Stomach (tissue), 9 donors: Measurements from ENCODE around the gene SPPL2C. TPM values are rescaled to one million over a fixed set of nuclear protein-coding genes. Genes with fewer than 3 reads are reported as not detected.

Source experiments
- DNase-seq, 2 donors: peaks; one replicate each; pipeline versions ENCODE4 v3.0.0 to v3.0.0-alpha.2; 2013 to 2019
- H3K27ac ChIP-seq, 5 donors: fragments of 200-600 bp in 4 of 5; sonication (generic) in 4 of 5; one replicate each; pipeline ENCODE4 v1.5.1; 2013 to 2019; ENCODE audit warnings: mild to moderate bottlenecking in 1 of 5, moderate library complexity in 1 of 5
- H3K27me3 ChIP-seq, 3 donors: fragments of 200-600 bp; sonication (generic); one replicate each; pipeline ENCODE4 v1.5.1; 2017 to 2019; ENCODE audit warnings: mixed run types in 1 of 3
- H3K36me3 ChIP-seq, 4 donors: fragments of 200-600 bp; sonication (generic); 1 replicate in 3 of 4; 2 replicates in 1 of 4; pipeline ENCODE4 v1.5.1; 2016 to 2019
- H3K4me1 ChIP-seq, 4 donors: fragments of 200-600 bp; sonication (generic); one replicate each; pipeline ENCODE4 v1.5.1; 2016 to 2019
- H3K4me3 ChIP-seq, 4 donors: fragments of 200-600 bp; sonication (generic) in 3 of 4; one replicate each; pipeline ENCODE4 v1.5.1; 2016 to 2019; ENCODE audit warnings: mild to moderate bottlenecking in 1 of 4
- H3K9me3 ChIP-seq, 4 donors: fragments of 200-600 bp; sonication (generic); one replicate each; pipeline ENCODE4 v1.5.1; 2016 to 2019
- EP300 ChIP-seq: sonication (generic); formaldehyde crosslinking; IDR thresholded peaks from one replicate; pipeline ENCODE4 v1.6.1; 2017; ENCODE audit warnings: antibody characterized with exemption
- POLR2A ChIP-seq, 4 donors: fragments of 450-650 bp; IDR thresholded peaks; one replicate each; pipeline ENCODE4 v1.6.1; 2016; ENCODE audit warnings: antibody characterized with exemption in 4 of 4, control low read depth in 2 of 4, mild to moderate bottlenecking in 1 of 4, moderate library complexity in 1 of 4
- POLR2AphosphoS5 ChIP-seq, 3 donors: sonication (generic); formaldehyde crosslinking; IDR thresholded peaks; one replicate each; pipeline ENCODE4 v1.6.1; 2016; ENCODE audit warnings: antibody characterized with exemption in 3 of 3
- WGBS, 5 donors: extraction: QIAGEN DNeasy Blood & Tissue Kit in 3 of 5; methylation state at CpG; one replicate each; pipeline versions ENCODE4 v1.1.5 to v1.1.7; 2013 to 2018; 5-methylcytosine and 5-hydroxymethylcytosine counted together
- intact Hi-C: fragments of 100-400 bp; cut with DNase I; formaldehyde crosslinking; loops from one replicate; pipeline ENCODE4 v1.15.1; 2023; ENCODE audit warnings: low total_unique reads
- polyA plus RNA-seq, 3 donors: library from polyadenylated mRNA; stranded (reverse); fragments of 200-250 nt; gene quantifications; one replicate each; pipeline ENCODE4 v1.2.3, GENCODE V29; 2013
- total RNA-seq, 5 donors: library from RNA; depleted of rRNA; stranded (reverse); fragments of >200 nt; gene quantifications; one replicate each; pipeline versions ENCODE4 v1.1.0 to v1.2.3, GENCODE V29; 2014 to 2016
- TF ChIP-seq, protein P1 (sequence below), 7 experiments: fragments of 450-650 bp in 4 of 7; fragments of 200-600 bp in 3 of 7; sonication (generic) in 3 of 7; IDR thresholded peaks; one replicate each; pipeline ENCODE4 v1.5.1; 2016 to 2019; ENCODE audit warnings: antibody characterized with exemption in 7 of 7, control low read depth in 2 of 7, mild to moderate bottlenecking in 1 of 7
- donor health status: healthy with polysubstance abuse.
- donor health status: Bipolar disorder and iron deficiency.
- donor health status: healthy.

The SPPL2C gene
- total and polyA plus RNA-seq, 8 donors, result not detected

GRCh38 chr17:45815752-45816151, 28.9 kb upstream of the SPPL2C start:
- WGBS, 5 donors, result 82 to 88% (median 86%) methylated on average over 6 of the region's 6 CpGs
- no peak overlapping the region for H3K4me3 ChIP-seq
- no peak for TF ChIP-seq EP300
- TF ChIP-seq, protein P1, sequence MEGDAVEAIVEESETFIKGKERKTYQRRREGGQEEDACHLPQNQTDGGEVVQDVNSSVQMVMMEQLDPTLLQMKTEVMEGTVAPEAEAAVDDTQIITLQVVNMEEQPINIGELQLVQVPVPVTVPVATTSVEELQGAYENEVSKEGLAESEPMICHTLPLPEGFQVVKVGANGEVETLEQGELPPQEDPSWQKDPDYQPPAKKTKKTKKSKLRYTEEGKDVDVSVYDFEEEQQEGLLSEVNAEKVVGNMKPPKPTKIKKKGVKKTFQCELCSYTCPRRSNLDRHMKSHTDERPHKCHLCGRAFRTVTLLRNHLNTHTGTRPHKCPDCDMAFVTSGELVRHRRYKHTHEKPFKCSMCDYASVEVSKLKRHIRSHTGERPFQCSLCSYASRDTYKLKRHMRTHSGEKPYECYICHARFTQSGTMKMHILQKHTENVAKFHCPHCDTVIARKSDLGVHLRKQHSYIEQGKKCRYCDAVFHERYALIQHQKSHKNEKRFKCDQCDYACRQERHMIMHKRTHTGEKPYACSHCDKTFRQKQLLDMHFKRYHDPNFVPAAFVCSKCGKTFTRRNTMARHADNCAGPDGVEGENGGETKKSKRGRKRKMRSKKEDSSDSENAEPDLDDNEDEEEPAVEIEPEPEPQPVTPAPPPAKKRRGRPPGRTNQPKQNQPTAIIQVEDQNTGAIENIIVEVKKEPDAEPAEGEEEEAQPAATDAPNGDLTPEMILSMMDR (IDR thresholded peaks at IDR 0.05), result no peak
- TF ChIP-seq POLR2A (IDR thresholded peaks at IDR 0.05), result no peak
- no peak for TF ChIP-seq POLR2AphosphoS5 (IDR thresholded peaks at IDR 0.05)
- intact Hi-C loops, result no loop called here
- no peaks in the 10 kb centered on the region for H3K4me1 ChIP-seq
- peaks cover 0 to 45% (median 19%) of the 10 kb centered on the region in 3 donors for H3K27me3 ChIP-seq
- DNase-seq, result no peak
- no peaks in the 10 kb centered on the region for H3K9me3 ChIP-seq
- no peaks in the 10 kb centered on the region for H3K36me3 ChIP-seq
- no peak overlapping the region for H3K27ac ChIP-seq

DNA sequence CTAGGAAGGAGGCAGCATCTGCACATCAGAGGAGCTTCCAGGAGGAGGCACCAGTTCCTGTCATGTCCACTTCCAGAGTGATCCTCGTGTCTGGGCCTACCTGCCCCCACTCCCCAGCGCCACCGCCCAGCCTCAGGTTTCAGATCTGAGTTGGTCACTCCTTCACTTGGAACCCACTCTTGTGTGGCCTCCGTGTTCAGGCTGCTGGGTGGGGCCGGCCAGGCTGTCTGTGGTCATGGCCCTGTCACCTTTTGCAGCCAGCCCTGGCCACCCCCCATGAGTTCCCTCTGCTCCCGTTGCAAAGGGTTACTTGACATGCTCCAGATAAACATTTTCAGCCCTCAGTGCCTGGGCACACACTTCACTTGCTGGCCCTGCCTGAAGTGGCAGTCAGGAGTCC, 26.6 kb upstream of the SPPL2C start:
- TF ChIP-seq POLR2A (IDR thresholded peaks at IDR 0.05), result no peak
- no peak for TF ChIP-seq POLR2AphosphoS5 (IDR thresholded peaks at IDR 0.05)
- no peak for TF ChIP-seq EP300
- TF ChIP-seq, protein P1 (IDR thresholded peaks at IDR 0.05), result no peak
- no peak for DNase-seq
- no peak overlapping the region for H3K4me3 ChIP-seq
- intact Hi-C loops, result no loop called here
- H3K9me3 ChIP-seq, result no peaks in the 10 kb centered on the region
- H3K27ac ChIP-seq, result no peak overlapping the region
- H3K27me3 ChIP-seq, result peaks cover 0 to 42% (median 14%) of the 10 kb centered on the region in 3 donors
- no peaks in the 10 kb centered on the region for H3K36me3 ChIP-seq
- H3K4me1 ChIP-seq, result no peaks in the 10 kb centered on the region
- 43 to 75% (median 53%) methylated on average over 4 to 6 of the region's 6 CpGs for WGBS, 5 donors

- H3K4me3 ChIP-seq, result no peak overlapping the region
- TF ChIP-seq, protein P1 (IDR thresholded peaks at IDR 0.05), result no peak
- no peak for DNase-seq
- H3K27ac ChIP-seq, result no peak overlapping the region
- H3K27me3 ChIP-seq, result peaks cover 0 to 41% (median 8%) of the 10 kb centered on the region in 3 donors
- no peaks in the 10 kb centered on the region for H3K36me3 ChIP-seq
- H3K9me3 ChIP-seq, result no peaks in the 10 kb centered on the region
- H3K4me1 ChIP-seq, result no peaks in the 10 kb centered on the region
- WGBS, 5 donors, result 67 to 82% (median 81%) methylated on average over 4 of the region's 4 CpGs
- intact Hi-C loops, result no loop called here
Observed at GRCh38 chr17:45818699-45819098, 26.0 kb upstream of the SPPL2C start.

DNA sequence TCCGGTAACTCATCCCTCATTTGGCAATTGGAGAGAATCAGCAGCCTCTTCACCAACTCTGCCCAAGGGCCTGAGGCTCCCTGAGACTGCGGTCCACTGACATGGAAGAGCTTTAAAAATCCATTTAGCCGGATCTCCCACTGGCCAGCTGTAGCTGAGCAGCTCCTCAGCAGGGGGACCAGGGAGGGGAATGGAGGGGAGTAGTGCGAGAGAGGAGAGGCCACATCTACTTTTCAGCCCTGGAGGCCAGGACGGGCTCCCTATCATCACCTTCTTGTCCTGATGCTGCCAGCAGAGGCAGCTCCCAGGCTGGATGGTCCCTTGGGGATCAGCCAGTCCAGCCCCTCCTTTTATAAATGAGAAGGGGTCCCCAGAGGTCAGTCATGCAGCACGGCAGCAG, 25.0 kb upstream of the SPPL2C start:
- Histone ChIP-seq H3K27ac (no peak overlapping the region), H3K9me3 (no peaks in the 10 kb centered on the region), H3K36me3 (no peaks in the 10 kb centered on the region), H3K4me3 (no peak overlapping the region), H3K4me1 (no peaks in the 10 kb centered on the region), H3K27me3 (peaks cover 0 to 42% (median 6%) of the 10 kb centered on the region in 3 donors)
- 69 to 93% (median 70%) methylated on average over 5 to 6 of the region's 6 CpGs for WGBS, 5 donors
- TF ChIP-seq EP300 (no peak), POLR2AphosphoS5 (IDR thresholded peaks at IDR 0.05) (no peak), POLR2A (IDR thresholded peaks at IDR 0.05) (no peak)
- TF ChIP-seq, protein P1 (IDR thresholded peaks at IDR 0.05), result no peak
- DNase-seq, result no peak
- intact Hi-C loops, result no loop called here
